GM13976 (cell line): Measurements from ENCODE around the gene DGKZ.

Experiments used
- DNase-seq: peaks from one replicate; pipeline ENCODE4 v3.0.0; 2012; ENCODE audit warnings: low spot score
- in situ Hi-C: fragments of 300-500 bp; cut with MboI; formaldehyde crosslinking; loops from one replicate; pipeline ENCODE4 v1.12.0; 2022; ENCODE audit warnings: low sequenced_read_pairs, mixed read lengths, inconsistent platforms; ENCODE audit not compliant: unreplicated experiment
- TF ChIP-seq, protein P1 (sequence below): IDR thresholded peaks from 2 replicates; pipeline ENCODE4 v1.5.1; 2012; ENCODE audit warnings: borderline replicate concordance, mild to moderate bottlenecking; ENCODE audit not compliant: insufficient read depth; ENCODE audit errors: extremely low read depth, missing control alignments, control extremely low read depth

The DGKZ gene

DNA sequence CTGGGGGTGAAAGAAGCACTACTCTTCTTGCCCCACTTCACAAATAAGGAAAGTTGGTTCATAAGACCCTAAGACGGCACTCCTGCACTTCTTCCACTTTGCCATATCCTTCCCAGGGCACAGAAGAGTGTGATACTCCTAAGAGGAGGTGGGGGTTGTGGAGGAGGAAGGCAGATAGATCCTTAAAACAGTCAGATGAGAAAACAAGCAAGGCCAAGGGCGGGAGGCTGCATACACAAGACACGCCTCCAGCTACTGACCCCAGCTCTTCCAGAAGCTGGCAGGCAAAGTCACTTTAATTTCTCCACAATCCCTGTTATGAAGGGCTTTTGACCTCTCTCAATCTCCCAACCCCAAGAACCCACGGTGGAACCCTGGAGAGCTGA lies 46.0 kb downstream of the DGKZ start:
- no peak for DNase-seq
- in situ Hi-C loops = no loop called here
- TF ChIP-seq, protein P1, sequence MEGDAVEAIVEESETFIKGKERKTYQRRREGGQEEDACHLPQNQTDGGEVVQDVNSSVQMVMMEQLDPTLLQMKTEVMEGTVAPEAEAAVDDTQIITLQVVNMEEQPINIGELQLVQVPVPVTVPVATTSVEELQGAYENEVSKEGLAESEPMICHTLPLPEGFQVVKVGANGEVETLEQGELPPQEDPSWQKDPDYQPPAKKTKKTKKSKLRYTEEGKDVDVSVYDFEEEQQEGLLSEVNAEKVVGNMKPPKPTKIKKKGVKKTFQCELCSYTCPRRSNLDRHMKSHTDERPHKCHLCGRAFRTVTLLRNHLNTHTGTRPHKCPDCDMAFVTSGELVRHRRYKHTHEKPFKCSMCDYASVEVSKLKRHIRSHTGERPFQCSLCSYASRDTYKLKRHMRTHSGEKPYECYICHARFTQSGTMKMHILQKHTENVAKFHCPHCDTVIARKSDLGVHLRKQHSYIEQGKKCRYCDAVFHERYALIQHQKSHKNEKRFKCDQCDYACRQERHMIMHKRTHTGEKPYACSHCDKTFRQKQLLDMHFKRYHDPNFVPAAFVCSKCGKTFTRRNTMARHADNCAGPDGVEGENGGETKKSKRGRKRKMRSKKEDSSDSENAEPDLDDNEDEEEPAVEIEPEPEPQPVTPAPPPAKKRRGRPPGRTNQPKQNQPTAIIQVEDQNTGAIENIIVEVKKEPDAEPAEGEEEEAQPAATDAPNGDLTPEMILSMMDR = no peak

GRCh38 chr11:46393759-46394158 lies 46.5 kb downstream of the DGKZ start:
- DNase-seq = no peak
- TF ChIP-seq, protein P1 = no peak
- in situ Hi-C loops = no loop called here

DNA sequence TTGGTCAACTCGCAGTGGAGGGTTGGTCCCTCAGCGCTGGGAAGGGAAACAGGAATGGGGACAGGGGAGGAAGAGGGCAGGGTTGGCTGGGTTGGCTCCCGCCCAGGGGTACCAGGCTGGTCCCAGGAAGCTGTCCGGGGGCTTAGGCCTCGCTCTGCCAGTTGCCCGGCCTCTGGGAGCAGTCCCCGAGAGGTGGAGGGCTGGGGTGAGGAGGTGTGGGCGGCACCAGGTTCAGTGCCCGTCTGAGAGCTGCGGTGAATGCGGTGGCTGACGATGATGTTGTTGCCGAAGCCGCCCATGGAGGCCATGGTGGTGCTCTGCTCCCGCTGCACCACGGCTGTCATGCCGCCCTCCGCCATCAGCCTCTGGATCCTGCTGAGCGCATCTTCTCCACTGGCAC lies 50.3 kb downstream of the DGKZ start:
- DNase-seq = no peak
- in situ Hi-C loops = no loop called here
- TF ChIP-seq, protein P1 = no peak

DNA sequence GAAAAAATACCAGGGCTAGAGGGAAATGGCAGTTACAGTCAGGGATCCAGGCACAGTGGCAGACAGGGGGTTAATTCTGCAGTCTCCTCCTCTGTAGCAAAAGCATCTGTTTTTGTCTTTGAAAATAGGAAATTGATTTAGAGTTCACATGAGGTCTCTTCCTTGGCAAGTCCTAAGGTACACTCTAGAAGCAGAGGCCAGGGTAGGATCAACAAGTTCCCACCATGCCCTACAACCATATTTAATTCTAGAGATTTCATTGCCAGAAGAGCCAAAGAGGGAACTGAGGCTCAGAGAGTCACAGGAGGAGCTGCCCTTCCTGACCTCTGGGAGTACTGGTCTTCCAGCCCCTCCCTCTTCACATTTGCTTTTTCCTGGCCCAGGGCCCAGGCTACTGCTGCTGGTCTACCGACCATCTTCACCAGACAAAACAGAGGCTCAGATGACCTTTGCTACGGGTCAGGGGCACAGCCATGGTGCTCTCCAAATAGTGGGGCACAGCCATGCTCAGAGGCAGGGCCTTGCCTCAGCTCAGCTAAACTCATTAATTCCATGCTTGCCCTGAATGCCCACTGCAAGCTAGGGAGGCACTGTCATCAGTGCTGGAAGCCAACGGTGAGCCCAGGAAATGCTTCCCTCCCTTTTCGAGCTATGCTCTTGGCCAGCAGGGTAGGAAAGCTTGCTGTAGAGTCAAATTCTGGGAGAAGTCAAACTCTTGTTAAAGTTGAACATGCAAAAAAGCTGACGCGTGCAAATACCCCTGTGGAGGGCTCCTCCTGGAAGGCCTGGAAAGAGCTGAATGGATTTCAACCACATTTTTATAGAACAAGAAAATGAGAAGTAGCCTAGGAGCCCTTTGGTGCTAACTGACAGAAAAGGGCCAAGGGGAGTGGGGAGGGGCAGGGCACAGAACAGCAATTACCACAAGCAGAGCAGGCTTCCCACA lies 56.0 kb downstream of the DGKZ start:
- TF ChIP-seq, protein P1 = no peak
- in situ Hi-C loops = loop anchor here (10.0 kb wide), 1 partner anchor 132 kb away; no protein-coding TSS in a partner anchor
- DNase-seq = no peak

DNA sequence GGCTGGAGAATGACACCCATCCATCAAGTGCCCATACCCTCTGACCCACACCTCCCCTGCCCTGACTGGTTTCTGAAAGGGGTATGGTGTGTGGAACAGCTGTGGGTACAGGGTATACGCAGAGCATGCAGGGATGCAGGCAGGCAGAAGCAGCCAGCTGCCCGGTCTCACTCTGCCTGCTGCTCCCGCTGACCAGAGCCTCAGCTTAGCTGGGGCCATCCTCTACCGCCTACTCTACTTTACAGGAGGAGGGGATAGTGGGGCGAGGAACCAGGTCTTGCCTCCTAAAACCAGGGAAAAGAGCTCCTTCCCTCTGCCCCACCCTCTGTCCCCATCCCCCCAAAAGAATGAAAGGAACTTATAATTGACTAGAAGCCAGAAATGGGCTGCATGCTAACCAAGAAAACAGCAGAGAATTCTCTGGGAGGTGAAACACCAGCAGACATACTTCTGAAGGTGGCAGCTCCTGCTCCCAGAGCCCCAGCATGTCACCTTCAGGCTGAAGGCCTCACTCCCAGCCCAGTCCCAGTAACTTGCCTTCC lies 57.3 kb downstream of the DGKZ start:
- TF ChIP-seq, protein P1 = no peak
- no peak for DNase-seq
- in situ Hi-C loops = loop anchor here (10.0 kb wide), 1 partner anchor 130 kb away; no protein-coding TSS in a partner anchor

GRCh38 chr11:46407635-46408034 lies 60.4 kb downstream of the DGKZ start:
- DNase-seq = no peak
- TF ChIP-seq, protein P1 = no peak
- in situ Hi-C loops = loop anchor here (10.0 kb wide), 1 partner anchor 127 kb away; no protein-coding TSS in a partner anchor
